Stomach (tissue), 9 donors: ENCODE measurements around the gene RABAC1. TPM values are rescaled to one million over a fixed set of nuclear protein-coding genes. Genes with fewer than 3 reads are reported as not detected.
A peak's percentile ranks its signal among the peaks of the same experiment; 100 is the strongest.

Source experiments
- DNase-seq, 2 donors: peaks; one replicate each; pipeline versions ENCODE4 v3.0.0 to v3.0.0-alpha.2; 2013 to 2019
- H3K27ac ChIP-seq, 5 donors: fragments of 200-600 bp in 4 of 5; sonication (generic) in 4 of 5; one replicate each; pipeline ENCODE4 v1.5.1; 2013 to 2019; ENCODE audit warnings: mild to moderate bottlenecking in 1 of 5, moderate library complexity in 1 of 5
- H3K27me3 ChIP-seq, 3 donors: fragments of 200-600 bp; sonication (generic); one replicate each; pipeline ENCODE4 v1.5.1; 2017 to 2019; ENCODE audit warnings: mixed run types in 1 of 3
- H3K36me3 ChIP-seq, 4 donors: fragments of 200-600 bp; sonication (generic); 1 replicate in 3 of 4; 2 replicates in 1 of 4; pipeline ENCODE4 v1.5.1; 2016 to 2019
- H3K4me1 ChIP-seq, 4 donors: fragments of 200-600 bp; sonication (generic); one replicate each; pipeline ENCODE4 v1.5.1; 2016 to 2019
- H3K4me3 ChIP-seq, 4 donors: fragments of 200-600 bp; sonication (generic) in 3 of 4; one replicate each; pipeline ENCODE4 v1.5.1; 2016 to 2019; ENCODE audit warnings: mild to moderate bottlenecking in 1 of 4
- H3K9me3 ChIP-seq, 4 donors: fragments of 200-600 bp; sonication (generic); one replicate each; pipeline ENCODE4 v1.5.1; 2016 to 2019
- EP300 ChIP-seq: sonication (generic); formaldehyde crosslinking; IDR thresholded peaks from one replicate; pipeline ENCODE4 v1.6.1; 2017; ENCODE audit warnings: antibody characterized with exemption
- POLR2A ChIP-seq, 4 donors: fragments of 450-650 bp; IDR thresholded peaks; one replicate each; pipeline ENCODE4 v1.6.1; 2016; ENCODE audit warnings: antibody characterized with exemption in 4 of 4, control low read depth in 2 of 4, mild to moderate bottlenecking in 1 of 4, moderate library complexity in 1 of 4
- POLR2AphosphoS5 ChIP-seq, 3 donors: sonication (generic); formaldehyde crosslinking; IDR thresholded peaks; one replicate each; pipeline ENCODE4 v1.6.1; 2016; ENCODE audit warnings: antibody characterized with exemption in 3 of 3
- WGBS, 5 donors: extraction: QIAGEN DNeasy Blood & Tissue Kit in 3 of 5; methylation state at CpG; one replicate each; pipeline versions ENCODE4 v1.1.5 to v1.1.7; 2013 to 2018; 5-methylcytosine and 5-hydroxymethylcytosine counted together
- intact Hi-C: fragments of 100-400 bp; cut with DNase I; formaldehyde crosslinking; loops from one replicate; pipeline ENCODE4 v1.15.1; 2023; ENCODE audit warnings: low total_unique reads
- polyA plus RNA-seq, 3 donors: library from polyadenylated mRNA; stranded (reverse); fragments of 200-250 nt; gene quantifications; one replicate each; pipeline ENCODE4 v1.2.3, GENCODE V29; 2013
- total RNA-seq, 5 donors: library from RNA; depleted of rRNA; stranded (reverse); fragments of >200 nt; gene quantifications; one replicate each; pipeline versions ENCODE4 v1.1.0 to v1.2.3, GENCODE V29; 2014 to 2016
- TF ChIP-seq, protein P1 (sequence below), 7 experiments: fragments of 450-650 bp in 4 of 7; fragments of 200-600 bp in 3 of 7; sonication (generic) in 3 of 7; IDR thresholded peaks; one replicate each; pipeline ENCODE4 v1.5.1; 2016 to 2019; ENCODE audit warnings: antibody characterized with exemption in 7 of 7, control low read depth in 2 of 7, mild to moderate bottlenecking in 1 of 7
- donor health status: healthy with polysubstance abuse.
- donor health status: Bipolar disorder and iron deficiency.
- donor health status: healthy.

The RABAC1 gene
- total and polyA plus RNA-seq, 8 donors, result 44.6 to 499 (median 132) TPM

DNA sequence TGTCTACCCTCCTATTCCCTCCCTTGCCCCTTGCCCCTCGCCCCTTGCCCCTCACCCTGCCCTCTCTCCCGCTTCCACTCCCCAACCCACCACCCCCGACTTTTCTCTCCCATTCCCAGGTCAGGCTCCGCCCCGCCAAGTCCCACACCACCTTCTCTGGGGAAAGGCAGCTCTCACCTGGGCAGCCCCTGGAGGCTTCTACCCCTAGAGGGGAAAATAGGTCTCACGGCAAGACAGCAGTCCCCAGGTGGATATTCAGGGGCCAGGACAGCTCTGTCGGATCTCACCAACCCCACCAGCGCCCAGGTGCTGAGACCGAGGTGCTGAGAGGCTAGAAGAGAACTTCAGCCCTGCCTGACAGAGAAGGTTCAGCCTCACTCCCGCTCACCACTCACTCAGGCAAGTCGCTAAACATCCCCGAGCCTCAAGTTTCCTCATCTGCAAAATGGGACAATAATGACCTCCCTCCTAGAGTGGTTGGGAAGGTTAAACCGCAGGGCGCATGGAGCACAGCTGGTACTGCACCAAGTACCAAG, 29.5 kb downstream of the RABAC1 start:
- Histone ChIP-seq H3K4me3 (peak overlapping the region in 1 of 4 donors; percentile 64), H3K9me3 (no peaks in the 10 kb centered on the region), H3K27me3 (peaks cover 13 to 100% (median 80%) of the 10 kb centered on the region in 3 donors), H3K27ac (no peak overlapping the region), H3K36me3 (no peaks in the 10 kb centered on the region), H3K4me1 (peaks cover 20 to 34% (median 22%) of the 10 kb centered on the region in 4 donors)
- TF ChIP-seq EP300 (no peak), POLR2A (IDR thresholded peaks at IDR 0.05) (no peak), POLR2AphosphoS5 (IDR thresholded peaks at IDR 0.05) (no peak)
- TF ChIP-seq, protein P1, sequence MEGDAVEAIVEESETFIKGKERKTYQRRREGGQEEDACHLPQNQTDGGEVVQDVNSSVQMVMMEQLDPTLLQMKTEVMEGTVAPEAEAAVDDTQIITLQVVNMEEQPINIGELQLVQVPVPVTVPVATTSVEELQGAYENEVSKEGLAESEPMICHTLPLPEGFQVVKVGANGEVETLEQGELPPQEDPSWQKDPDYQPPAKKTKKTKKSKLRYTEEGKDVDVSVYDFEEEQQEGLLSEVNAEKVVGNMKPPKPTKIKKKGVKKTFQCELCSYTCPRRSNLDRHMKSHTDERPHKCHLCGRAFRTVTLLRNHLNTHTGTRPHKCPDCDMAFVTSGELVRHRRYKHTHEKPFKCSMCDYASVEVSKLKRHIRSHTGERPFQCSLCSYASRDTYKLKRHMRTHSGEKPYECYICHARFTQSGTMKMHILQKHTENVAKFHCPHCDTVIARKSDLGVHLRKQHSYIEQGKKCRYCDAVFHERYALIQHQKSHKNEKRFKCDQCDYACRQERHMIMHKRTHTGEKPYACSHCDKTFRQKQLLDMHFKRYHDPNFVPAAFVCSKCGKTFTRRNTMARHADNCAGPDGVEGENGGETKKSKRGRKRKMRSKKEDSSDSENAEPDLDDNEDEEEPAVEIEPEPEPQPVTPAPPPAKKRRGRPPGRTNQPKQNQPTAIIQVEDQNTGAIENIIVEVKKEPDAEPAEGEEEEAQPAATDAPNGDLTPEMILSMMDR (IDR thresholded peaks at IDR 0.05), result no peak
- no peak for DNase-seq
- intact Hi-C loops, result loop anchor here (10.0 kb wide), 1 partner anchor 55 kb away; the partner anchor contains the start of gene CD79A
- WGBS, 5 donors, result 18 to 45% (median 41%) methylated on average over 10 to 14 of the region's 14 CpGs

DNA sequence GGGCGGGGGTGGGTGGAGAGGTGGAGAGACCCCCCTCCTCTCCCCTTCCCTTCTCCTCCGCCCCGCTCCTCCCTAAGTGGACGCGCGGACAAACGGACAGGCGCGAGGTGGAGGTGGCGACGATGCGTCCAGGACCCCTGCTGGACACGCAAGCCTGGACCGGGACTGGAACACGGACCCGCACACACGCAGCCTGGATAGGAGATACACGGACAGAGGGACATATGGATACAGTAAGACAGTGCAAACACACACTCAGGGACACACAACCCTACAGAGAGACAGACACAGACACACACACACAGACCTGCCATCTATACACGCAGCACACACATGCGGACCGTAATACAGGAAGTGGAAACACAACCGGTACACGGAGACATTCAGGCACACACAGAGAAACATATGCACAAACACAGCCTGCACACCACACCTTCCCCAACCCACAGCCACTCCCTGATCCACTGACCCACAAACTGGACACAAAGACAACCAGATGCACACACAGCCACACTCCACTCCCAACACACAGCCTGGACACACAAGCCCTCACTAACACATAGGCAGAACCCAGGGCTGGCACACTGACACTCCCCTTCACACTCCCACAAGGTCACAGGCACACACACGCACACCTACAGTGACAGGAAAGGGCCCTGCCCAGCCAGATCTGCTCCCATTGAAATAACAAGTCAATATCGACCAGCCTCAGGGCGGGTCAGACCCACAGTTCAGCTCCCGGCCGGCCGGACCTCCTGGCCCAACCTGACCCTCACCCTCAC, 30.2 kb downstream of the RABAC1 start:
- peak in 1 of 2 donors; percentile 67 for DNase-seq
- WGBS, 5 donors, result 1 to 5% (median 4%) methylated on average over 23 to 29 of the region's 29 CpGs
- Histone ChIP-seq H3K27ac (no peak overlapping the region), H3K4me3 (peak overlapping the region; percentile 45 to 64 (median 47)), H3K27me3 (peaks cover 13 to 100% (median 86%) of the 10 kb centered on the region in 3 donors), H3K36me3 (no peaks in the 10 kb centered on the region), H3K9me3 (no peaks in the 10 kb centered on the region), H3K4me1 (peaks cover 20 to 34% (median 22%) of the 10 kb centered on the region in 4 donors)
- TF ChIP-seq POLR2A (IDR thresholded peaks at IDR 0.05) (no peak), POLR2AphosphoS5 (IDR thresholded peaks at IDR 0.05) (no peak)
- TF ChIP-seq, protein P1 (IDR thresholded peaks at IDR 0.05), result no peak
- intact Hi-C loops, result no loop called here

DNA sequence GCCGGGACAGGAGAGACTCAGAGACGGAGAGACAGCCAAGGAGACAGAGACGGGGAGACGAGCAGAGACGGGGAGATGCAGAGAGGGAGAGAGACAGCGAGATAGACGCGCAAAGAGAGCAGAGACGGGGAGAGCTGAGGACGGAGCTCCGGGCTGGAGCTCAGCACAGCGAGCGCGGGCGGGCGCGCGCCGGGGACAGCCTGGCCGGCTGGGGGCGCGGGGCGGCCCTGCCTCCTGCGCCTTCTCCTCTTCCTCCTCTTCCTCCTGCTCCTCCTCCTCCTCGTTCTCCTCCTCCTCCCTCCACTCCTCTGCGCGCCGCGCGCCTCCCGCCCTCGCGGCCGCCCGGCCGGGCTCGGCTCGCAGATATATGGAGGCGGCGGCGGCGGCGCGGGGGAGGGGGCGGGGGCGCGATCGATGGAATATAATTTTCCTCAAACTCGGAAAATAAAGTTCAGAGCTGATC, 30.9 kb downstream of the RABAC1 start, which contains the start of gene ERFL:
Gene ERFL, minus strand, starts transcription at position 229 of the 463 bp plus-strand sequence. CDS start 15,530 bp downstream, outside the sequence.
- DNase-seq, result peak in 1 of 2 donors; percentile 60
- WGBS, 5 donors, result 0 to 1% (median 0%) methylated on average over 27 to 49 of the region's 49 CpGs
- H3K27ac ChIP-seq, result no peak within 1 kb of the TSS
- intact Hi-C loops, result no loop called here
- H3K9me3 ChIP-seq, result no peaks in the 10 kb centered on the region
- peak within 1 kb of the TSS; percentile 45 to 64 (median 47) for H3K4me3 ChIP-seq
- peaks cover 20 to 31% (median 22%) of the 10 kb centered on the region in 4 donors for H3K4me1 ChIP-seq
- no peaks in the 10 kb centered on the region for H3K36me3 ChIP-seq
- H3K27me3 ChIP-seq, result peaks cover 13 to 100% (median 88%) of the 10 kb centered on the region in 3 donors
- no peak for TF ChIP-seq POLR2A (IDR thresholded peaks at IDR 0.05)
- TF ChIP-seq, protein P1 (IDR thresholded peaks at IDR 0.05), result no peak
- no peak for TF ChIP-seq EP300
- no peak for TF ChIP-seq POLR2AphosphoS5 (IDR thresholded peaks at IDR 0.05)

DNA sequence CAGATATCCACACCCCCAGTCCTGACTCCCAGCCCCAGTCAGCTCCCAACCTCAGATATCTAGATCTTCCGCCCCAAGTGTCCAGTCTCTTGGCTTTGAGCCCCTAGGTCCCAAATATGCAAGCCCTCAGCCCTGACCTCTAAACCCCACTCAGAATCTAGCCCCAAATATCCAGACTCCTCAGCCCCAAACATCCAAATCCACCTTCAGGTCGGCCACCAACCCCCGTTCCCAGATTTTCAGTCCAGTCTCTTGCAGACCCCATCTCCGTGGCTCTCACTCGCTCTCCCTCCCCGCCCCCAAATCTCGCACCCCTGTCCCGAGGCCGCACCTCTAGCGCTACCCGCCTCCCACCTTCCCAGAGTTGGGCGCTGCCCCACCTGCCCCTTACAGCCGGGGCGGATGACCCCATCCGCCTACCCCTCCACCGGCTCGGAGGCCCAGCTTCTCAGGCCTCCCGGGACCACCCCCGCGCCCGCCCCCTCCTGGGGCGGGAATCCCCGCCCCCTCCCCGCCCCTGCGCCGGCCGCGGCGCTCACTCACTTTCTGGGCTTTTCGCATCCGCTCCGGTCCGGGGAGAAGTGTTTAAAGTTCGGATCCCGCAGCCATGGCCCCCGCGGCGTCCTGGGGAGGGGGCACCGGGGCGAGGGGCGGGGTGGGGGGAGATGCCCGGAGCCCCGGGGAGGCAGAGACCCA, 31.5 kb downstream of the RABAC1 start:
- no peak overlapping the region for H3K27ac ChIP-seq
- H3K36me3 ChIP-seq, result no peaks in the 10 kb centered on the region
- H3K9me3 ChIP-seq, result no peaks in the 10 kb centered on the region
- TF ChIP-seq, protein P1 (IDR thresholded peaks at IDR 0.05), result no peak
- 11 to 19% (median 15%) methylated on average over 28 to 43 of the region's 43 CpGs for WGBS, 5 donors
- intact Hi-C loops, result no loop called here
- H3K27me3 ChIP-seq, result peaks cover 17 to 100% (median 89%) of the 10 kb centered on the region in 3 donors
- H3K4me1 ChIP-seq, result peaks cover 20 to 25% (median 22%) of the 10 kb centered on the region in 4 donors
- H3K4me3 ChIP-seq, result peak overlapping the region; percentile 45 to 64 (median 47)
- DNase-seq, result no peak
